ENCODE data around the gene PSAPL1.

Gene PSAPL1

DNA sequence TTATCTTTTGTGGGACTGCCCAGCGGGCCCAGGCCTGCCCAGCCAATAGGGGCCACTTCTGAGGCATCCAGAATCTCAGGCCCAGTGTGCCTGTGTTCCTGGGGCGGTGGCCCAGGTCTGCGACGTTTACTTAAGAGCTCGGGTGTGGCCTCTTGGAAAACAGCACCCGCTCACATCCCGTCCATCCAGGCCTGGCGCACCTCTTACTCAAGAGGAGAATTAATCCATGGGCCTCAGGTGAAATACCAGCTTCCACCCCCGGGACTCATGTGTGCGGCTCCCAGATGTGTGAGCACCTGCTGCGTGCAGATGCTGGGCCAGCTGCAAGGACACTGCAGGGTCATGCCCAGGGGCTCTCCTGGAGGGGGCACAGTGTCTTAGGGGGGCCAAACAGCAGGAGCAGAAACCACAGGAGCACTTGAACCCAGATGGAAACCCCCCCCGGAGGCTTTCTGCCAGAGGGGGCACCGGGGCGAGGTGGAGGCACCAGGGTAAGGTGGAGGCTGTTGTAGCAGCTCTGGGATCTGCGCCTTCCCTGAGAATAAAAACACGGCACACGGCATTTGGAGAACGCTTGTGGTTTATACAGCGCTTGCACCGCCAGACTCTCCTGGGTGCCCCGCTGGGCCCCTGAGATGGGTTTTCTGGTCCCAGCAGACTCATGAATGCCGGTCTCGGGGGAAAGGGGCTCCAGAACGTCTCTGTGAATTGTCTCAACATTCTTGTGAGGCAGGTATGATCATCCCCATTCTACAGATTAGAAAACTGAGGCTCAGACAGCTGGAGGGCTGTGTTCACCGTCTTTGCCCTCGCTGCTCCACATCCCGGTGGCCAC is 2.8 kb downstream of the PSAPL1 start:
- DNase-seq (ENCODE audit: low read depth in 2 of 2) = no peak

DNA sequence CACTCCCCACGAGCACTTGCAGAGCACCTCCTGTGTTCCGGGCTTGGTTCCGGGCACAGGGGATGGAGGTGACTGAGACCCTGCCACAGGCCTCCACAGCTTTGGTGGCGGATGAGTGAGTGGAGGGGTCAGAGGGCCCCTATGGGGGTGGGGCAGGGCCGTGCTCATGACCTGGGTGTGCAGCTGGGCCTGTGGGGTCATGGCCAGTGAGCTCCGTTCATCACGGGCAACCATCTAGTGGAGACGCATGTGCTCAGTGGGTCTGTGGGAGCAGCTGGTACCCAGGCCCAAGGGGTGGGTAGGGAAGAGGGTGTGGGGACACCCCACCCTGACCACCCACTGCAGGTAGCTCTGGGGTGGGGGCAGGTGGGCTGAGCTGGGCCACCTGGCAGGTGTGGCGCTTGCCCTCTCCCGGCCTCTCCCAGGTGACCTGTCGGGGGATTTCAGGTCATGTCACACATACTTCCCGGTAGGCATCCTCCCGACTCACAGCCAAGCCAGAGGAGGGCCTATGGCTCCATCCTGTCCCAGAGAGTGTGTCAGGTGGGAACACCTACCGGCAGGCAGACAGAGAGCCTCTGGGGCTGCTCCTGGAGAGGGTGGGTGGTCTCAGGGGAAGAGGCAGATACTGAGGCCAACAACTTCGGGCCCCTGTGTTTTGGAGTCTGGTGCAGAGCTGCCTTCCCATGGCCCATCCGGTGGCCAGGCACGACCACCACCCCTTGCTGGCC is 3.6 kb downstream of the PSAPL1 start:
- DNase-seq (ENCODE audit: low read depth in 2 of 2) = no peak

DNA sequence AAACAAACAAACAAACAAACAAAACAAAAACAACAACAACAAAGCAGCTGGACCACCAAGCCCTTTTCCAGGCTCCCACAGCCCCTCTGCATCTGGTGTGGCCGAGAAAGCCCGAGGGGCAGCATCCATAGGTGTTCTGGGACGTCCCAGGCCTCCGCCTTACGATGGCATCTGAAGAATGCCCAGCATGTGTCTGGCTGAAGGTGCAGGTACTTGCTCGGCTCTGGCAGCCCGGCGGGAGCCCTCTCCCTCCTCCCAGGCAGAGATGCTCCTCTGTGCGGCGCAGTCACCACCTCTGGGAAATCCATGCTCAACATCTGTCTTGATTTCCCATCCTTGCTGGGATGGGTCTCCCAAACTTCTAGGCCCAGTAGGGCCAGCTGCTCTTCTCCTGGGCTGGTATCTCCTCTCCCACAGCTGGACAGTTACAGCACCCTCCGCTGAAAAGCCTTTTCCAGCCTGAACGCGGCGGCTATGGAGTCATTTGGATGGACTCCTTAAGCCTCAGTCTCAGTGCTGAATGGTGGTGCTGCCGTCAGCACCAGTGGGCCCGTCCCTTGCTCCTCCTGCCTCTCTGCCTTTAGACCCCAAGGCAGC is 4.3 kb downstream of the PSAPL1 start:
- DNase-seq (ENCODE audit: low read depth in 2 of 2) = no peak

DNA sequence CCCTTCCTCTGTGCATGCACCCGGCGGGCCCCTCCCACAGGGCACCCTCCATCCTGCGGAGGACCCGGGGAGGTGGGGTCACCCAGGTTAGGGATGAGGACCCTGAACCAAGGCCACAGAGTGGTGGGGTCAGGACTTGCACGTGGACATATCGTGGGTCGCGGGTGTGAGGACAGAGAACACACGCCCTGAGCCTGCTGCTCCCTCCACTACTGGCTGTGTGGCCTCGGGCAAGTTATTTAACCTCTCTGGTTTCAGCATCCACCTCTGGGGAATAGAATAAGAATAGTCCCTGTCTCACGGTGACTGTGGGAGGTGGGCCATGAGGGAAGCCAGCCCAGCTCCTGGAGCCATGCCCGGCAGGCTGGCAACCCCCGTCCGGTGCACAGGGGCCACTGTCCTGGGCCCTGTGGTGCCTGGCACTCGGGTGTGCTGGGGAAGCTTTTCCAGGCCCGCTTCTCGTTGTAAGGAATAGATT is 5.1 kb downstream of the PSAPL1 start:
- no peak for DNase-seq (ENCODE audit: low read depth in 2 of 2)

DNA sequence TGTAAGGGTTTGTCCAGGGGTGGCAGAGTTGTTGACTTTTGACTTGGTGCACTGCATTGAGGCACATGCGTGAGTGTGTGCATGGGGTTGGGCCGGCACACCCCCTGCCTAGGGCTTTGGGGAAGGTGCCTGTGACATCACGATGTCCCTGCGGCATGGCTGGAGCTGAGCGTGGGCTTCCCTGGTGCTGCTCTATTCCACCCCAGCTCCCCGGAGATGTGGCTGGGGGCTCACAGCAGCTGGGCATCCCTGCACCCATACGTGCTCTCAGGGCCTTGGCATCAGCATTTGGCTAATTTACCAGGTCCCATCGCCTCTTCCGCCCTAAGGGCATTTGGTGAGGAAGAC is 5.7 kb downstream of the PSAPL1 start:
- no peak for DNase-seq (ENCODE audit: low read depth in 2 of 2)

DNA sequence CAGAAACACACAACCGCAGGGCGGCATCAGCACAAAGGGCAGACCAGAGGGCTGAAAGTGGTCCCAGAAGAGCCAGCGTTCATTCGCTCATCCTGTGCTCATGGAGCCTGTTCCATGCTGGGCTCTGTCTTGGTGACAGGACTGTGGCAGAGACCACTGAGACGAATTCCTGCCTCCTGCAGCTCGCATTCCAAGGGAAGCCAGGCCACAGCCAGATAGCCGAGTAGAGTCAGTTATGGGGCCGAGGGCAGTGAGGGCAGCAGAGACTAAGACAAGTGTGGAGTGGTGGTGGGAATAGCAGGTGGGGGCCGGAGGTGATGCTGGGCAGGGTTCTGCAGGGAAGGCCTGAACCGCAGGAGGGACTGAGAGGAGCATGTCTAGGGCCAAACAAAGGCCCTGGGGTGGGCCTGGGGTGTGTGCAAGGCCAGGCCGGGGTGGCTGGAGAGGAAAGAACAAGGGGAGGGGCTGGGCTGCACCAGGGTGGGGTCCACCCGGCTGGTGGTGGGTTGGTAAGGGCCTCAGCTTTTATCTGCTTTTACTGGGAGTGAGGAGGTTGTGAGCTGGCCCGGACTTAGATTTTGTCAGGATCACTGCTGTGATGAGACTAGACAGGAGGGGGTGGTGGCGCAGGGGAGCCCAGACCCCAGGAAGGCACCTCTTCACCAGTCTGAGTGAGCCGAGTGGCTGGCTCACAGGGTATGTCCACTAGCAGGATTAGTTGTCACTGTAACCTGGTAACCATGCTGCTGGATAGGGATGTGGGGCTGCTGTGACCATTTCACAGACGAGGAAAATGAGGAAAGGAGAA is 6.3 kb downstream of the PSAPL1 start:
- no peak for DNase-seq (ENCODE audit: low read depth in 2 of 2)

DNA sequence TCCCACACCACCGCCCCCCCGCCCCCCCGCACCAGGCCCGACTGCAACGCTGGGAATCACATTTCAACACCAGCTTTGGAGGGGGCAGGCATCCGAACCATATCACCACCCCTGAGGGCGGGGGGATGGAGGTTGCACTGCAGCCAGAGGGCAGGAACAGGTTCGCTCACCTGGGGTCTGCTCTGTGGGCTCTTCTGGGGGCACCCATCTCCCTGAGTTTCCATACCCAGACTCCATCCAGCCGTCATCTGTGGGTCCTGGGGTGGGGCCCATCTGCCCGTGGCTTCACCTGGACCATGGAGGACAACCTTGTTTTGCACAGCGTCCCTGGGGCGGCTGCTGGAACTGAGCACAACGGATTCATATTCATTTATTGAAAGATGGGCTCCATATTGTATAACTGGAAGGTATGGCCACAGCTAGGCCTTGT is 6.9 kb downstream of the PSAPL1 start:
- no peak for DNase-seq (ENCODE audit: low read depth in 2 of 2)

DNA sequence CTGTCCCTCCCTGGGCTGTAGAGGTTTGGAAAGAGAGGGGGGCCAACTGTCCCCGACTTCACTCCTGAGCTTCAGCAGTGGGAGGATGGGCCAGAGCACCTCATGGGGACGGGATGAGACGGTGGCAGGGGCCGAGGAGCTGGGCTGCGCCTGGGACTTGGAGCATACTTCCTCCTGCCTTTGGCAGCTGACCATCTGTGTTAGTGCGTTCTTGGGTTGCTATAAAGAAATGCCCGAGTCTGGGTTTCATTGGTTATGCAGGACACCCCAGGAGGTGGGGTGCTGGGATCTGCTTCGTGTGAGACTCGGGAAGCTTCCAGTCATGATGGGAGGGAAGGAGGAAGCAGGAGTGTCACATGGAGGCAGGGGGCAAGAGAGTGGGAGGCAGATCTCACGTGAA is 7.4 kb downstream of the PSAPL1 start:
- no peak for DNase-seq (ENCODE audit: low read depth in 2 of 2)

DNA sequence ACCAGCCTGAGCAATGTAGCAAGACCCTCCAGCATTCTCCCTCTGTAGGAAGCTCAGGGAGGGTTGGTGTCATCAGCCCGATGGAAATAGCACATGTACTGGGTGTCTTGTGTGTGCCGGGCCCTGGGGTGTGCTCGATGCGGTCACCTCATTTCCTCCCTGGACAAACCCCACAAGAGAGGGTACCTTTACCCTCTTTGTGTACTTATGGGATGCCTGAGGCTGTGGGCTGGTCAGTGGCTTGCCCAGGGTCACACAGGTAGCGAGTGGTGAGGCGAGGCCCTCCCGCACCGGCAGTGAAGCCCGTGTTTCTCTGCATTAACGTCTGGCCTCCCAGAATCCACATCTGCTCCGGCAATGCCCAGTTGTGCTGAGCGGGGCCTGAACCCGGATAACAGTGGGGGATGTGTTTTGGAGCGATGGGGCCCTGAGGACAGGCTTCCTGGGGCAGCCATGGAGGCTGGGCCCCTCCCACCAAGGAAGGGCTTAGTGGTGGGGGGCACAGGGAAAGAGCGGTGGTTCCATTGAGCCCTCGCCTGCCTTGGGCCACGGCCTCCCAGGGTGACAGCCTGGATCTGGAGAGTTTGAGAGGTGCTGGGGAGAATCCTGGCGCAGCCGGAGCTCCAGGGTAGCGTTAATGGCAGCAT is 8.1 kb downstream of the PSAPL1 start:
- DNase-seq (ENCODE audit: low read depth in 2 of 2) = no peak

DNA sequence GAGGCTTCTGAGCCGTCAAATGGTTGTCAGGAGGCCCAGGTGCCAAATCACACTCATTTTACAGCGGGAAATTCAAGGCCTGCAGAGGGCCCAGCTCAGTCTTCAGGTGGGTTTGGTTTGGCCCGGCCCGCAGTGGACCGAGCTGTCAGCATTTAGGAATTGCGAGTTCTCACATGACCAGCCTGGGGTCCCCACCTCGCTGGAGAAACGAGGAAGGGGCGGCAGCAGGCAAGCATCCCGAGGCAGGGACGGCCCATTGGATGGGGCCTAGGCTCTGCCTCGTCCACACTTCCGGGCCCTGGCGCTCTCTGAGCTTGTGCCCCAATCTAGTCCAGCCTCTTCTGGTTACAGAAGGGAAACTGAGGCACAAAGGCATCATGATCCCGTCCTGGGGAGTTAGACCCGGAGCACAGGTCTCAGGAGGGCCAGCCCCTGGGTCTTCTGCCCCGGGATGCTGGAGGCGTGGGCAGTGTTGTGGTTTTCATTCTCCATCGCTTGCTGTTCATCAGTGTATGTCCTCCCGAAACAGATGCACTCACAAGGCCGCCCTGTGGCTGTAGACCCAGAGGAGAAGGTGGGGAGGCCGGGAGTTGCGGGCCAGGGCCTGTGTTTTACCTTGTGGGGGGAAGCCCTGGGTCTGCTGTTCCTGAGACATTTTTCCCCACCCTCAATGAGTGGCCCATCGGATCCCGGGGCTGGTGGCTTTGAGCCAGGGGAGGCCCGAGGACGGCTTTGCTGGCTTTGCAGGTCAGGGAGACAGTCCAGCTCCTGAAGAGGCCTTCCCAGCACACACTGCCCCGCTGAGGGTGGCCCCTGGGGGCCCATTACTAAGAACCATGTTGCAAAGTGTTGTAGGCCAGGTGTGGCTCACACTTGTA is 8.9 kb downstream of the PSAPL1 start:
- no peak for DNase-seq (ENCODE audit: low read depth in 2 of 2)

DNA sequence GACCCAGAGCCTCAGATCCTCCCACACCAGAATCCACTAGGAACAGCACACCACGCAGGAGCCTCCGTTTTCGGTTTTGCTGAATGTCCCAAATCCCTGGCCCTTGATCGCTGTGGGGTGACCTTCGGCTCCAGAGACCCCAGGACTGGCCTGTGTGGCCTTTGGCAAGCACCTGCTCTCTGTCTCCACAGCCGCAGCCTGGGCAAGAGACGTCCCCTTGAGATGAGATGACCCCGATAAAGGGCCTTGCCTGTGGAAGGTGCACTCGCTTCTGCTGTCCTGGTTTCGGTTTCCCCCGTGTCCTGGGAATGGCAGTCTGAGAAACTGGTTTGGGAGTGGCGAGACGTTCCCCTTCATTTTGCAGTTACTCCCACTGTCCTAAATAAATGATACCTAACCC is 9.6 kb downstream of the PSAPL1 start:
- no peak for DNase-seq (ENCODE audit: low read depth in 2 of 2)

DNA sequence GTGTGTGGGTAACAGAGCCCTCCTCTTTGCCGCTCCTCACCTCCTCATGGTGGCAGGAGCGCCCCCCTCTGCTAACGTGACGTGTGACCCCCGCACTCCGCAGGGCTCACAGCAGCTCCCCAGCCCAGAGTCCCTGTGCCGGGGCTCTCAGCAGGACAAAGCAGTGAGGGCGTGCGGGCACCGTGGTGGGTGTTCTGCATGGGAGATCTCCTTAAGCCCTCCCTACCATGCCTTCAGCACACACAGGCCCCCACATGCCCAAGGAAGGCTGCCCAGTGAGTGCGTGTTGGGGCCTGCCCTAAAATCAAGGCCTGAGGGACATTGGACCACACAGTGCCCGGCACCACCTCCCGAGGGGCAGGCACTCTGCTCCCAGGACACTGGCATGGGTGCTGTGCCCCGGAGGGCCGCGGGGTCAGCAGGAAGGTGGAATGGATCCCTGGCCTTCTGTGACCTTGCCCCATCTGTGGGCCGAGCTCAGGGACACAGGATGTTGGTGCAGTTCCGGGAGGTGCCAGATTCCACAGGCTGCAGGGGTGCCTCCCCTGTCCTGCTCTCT is 10.1 kb downstream of the PSAPL1 start:
- no peak for DNase-seq (ENCODE audit: low read depth in 2 of 2)

DNA sequence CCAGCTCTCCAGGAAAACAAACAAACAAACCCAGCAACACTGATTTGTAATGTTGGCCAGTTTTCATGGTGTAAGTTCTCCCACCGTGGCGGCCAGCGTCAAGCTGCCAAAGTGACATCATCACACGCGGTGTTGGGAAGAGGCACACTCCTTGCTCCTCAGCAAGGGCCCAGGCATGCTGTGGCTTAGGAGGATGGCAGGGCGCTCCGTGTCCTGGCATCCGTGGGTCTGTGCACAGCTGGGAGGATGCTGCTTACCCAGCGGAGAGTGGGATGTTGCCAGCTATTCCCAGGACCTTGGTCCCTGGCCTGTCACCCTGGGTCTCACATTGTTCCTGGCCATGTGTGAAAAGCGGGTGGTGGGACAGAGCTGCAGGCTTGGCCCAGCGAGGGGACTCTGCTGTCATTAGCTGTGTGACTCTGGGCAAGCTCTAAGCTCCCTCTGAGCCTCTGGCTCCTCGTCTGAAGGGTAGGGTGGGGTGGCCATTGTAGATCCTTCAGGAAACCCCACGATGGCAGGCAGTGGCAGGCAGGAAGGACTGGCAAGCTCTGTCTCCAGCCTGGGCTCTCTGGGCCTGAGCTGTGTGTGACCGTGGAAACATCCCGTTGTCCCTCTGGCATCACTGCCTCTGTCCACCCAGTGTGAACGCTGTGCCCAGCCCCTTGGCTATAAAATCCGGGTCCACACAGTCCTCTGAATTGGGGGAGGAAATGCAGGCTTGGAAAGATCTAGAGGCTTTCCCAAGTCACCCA is 10.8 kb downstream of the PSAPL1 start:
- no peak for DNase-seq (ENCODE audit: low read depth in 2 of 2)

DNA sequence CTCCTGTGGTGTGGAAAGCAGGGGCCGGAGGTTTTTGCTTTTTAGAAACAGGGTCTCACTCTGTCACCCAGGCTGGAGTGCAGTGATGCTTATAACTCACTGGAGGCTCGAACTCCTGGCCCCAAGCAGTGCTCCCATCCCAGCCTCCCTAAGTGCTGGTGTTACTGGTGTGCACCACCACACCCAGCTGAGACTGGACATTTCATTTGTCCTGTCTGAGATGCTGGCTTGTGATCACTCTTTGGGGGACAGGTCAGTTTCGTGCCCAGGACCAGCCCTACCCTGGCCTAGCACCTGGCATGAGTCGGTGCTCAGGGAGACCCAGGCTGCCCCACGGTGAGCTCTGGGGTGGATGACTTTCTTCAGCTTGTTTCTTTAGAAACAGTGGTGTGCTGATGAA is 11.3 kb downstream of the PSAPL1 start:
- DNase-seq (ENCODE audit: low read depth in 2 of 2) = no peak

DNA sequence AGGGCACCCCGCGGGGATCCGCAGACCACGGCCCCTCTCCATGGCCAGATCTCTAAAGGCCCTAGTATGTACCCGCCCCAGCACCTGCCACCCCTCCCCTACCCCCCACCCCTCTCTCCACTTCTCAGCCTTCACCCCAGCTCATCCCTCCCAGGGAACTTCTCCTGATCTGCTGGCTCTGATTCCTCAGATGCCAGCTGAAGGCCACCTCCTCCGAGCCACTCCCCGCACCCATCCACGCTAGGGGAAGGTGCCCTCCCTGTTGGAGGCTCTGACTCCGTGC is 11.9 kb downstream of the PSAPL1 start:
- no peak for DNase-seq (ENCODE audit: low read depth in 2 of 2)

DNA sequence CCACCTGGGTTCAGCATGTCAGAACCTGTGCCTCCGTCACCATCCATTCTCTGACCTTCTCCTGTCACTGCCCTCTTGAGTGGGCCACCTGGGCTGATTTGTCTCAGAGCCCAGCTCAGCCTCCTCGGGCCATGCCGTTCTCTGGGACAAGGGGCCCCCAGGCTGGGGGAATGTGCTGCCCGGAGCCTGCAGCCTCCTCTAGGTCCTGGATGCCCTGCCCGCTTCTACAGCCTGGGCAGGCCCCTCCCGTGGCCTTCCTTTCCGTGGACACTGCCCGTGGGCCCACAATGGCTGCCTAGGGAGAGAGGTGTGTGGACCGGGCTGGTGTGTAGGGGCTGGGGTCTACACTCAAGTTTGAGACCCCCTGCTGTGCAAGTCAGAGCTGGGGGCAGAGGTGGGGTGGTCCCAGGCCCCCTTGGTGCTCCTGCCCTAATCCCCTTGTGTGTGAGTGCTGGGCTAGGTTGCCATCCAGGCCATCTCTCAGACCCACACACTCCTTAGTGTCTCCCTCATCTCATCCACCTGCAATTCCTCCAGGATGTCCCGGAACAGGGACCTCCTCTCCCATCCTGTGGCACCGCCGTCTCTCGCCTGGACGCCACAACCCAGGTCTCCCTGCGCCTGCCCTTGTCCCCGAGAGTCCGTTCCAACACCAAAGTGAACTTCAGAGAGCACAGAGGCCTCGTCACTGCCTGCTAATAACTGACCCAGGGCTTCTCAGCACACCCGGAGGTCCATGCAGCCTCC is 12.4 kb downstream of the PSAPL1 start:
- no peak for DNase-seq (ENCODE audit: low read depth in 2 of 2)

DNA sequence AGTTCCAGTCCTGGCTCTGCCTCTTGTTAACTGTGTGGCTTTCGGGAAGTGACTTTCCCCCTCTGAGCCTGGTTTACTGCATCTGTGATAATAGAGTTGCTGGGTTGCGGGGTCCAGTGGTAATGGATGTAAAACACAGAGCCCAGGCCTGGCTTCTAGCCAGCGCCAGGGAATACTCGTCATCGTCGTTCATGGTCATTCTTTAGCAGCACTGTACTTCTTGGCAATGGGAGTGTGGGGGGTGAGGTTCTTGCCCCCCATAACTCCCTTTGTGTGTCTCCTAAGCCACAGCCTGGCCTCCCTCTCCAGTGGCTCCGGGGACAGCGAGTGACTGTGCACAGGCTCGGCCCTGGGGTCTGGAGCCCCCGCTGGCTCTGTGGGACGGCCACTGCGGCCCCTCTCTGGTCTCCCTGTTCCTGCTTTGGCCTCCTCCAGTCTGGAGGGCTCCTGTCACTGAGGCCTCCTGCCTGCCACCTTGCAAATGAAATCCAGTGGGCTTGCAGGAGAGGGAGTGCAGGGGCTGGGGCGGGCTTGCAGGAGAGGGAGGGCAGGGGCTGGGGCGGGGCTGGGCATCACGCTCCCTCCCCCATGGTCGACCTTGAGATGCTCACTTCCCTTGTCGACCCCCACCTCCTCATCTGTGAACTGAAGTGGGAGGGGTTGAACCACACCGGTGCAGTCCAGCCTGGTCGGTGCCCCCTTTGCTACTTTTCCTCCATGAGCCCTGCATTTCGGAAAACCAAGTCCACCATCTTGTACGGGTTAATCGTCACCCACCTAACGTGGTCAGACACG is 13.2 kb downstream of the PSAPL1 start:
- DNase-seq (ENCODE audit: low read depth in 2 of 2) = no peak

DNA sequence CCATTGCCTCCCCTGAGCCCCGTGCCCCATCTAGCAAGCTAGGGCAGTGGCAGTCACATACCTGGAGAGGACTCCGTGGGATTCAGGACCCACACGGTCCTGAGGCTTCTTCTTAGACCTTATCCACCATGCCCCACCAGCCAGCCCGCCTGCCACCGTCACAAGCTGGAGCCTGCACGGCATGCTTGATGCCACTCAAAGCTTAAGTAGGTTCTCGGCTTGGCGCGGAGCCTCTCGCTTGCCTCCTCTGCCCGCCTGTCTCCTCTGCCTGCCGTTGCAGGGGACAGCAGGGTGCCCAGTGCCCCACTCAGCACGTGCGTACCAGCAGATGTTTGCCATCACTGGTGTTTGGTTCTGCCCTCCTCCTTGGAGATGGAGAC is 14.1 kb downstream of the PSAPL1 start:
- DNase-seq (ENCODE audit: low read depth in 2 of 2) = no peak

All from stimulated activated CD4-positive, alpha-beta T cell treated with anti-CD3 and anti-CD28 coated beads, Interleukin-4, amount 100 ng/mL, for 48 hours (primary cell).